ENCODE results near the gene DEGS1.
A peak's percentile ranks its signal among the peaks of the same experiment; 100 is the strongest.
"Not testable (repeated sequence)": the region's sequence is repeated elsewhere in the genome, so short reads cannot be mapped to it uniquely, and the experiment has no call there.

DEGS1 gene

DNA sequence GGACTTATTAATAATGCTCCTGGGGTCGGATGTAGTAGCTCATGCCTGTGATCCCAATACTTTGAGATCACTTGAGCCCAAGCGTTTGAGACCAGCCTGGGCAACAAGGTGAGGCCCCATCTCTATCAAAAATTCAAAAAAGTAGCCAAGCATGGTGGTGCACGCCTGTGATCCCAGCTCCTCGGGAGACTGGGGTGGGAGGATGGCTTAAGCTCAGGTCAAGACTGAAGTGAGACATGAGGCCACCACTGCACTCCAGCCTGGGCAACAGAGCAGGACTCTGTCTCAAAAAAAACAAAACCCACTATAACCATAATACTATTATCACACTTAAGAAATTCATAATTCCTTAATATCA lies 1.6 kb upstream of the DEGS1 start:
- no peak for DNase-seq (ENCODE audit: low read depth)

DNA sequence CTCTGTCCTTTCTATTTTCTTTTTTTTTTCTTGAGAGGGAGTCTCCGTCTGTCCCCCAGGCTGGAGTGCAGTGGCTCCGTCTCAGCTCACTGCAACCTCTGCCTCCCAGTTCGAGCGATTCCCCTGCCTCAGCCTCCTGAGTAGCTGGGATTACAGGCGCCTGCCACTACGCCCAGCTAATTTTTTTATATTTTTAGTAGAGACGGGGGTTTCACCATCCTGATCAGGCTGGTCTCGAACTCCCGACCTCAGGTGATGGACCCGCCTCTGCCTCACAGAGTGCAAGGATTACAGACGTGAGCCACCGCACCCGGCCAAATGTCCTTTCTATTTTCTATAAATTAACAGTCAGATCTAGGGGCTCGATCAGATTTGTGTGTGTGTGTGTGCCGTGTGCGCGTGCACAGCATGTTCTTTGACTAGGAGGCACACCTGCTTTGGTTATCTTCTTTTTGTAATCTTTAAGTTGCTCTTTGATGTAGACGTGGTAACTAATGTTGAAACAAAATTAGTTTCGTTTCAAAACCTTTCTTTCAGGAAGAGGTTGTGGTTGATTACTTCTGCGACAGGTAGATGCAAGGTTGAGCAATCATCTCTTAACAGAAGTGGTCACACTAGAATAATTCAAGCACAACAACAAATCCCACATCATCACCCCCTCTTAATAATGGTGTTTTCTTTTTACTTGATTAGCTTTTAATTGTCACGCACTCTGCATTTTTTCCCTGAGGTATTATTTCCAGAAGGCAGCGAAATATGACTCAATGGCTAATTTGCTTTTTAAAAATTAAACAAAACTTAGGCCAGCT lies 779 bp upstream of the DEGS1 start:
- DNase-seq (ENCODE audit: low read depth): no peak

DNA sequence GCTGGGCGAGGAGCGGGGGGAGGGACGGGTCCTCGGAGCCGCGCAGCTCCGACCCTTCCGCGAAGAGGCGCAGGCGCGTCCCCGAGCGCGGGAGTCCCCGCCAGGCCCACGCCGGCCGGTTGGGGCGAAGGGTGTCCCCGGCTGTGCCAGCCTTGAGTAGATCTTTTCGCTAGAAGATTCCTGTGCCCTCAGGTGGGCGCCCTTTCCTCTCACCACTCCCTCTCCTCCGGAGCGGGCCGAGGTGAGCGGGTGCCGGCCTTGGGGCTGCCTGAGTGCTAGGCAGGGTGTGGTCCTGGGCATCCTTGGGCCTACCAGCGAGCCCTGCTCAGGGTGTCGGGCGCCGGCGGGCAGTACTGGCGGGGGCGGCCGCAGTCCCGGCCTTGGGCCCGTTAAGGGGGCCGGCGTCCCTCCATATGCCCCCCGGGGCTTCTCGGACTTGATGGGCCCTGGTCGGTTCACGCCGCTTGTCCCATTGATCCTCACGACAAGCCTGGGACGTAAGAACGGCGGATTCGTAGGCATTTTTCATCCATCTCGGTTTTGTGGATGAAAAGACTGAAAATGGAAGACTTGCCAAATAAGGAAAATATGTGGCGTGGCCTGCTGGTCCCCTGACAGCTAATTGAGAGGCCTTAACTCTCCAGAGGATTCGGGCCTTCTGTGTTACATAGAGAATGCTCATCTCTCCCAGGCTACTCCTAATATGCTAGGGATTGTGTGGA lies 712 bp downstream of the DEGS1 start:
- DNase-seq (ENCODE audit: low read depth): peak; percentile 60

DNA sequence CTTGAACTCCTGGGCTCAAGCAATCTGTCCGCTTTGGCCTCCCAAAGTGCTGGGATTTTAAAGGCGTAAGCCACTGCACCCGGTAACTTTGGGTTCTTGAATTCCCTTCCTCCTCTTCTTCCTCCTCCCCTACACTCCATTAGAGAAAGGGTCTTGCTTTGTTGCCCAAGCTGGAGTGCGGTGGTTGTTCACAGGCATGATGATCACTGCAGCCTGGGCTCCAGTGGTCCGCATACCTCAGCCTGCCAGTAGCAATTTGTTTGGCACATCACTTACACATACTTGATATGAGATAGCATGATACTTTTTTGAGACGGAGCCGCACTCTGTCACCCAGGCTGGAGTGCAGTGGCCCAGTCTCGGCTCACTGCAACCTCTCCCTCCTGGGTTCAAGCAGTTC lies 2.2 kb downstream of the DEGS1 start:
- DNase-seq (ENCODE audit: low read depth): no peak

DNA sequence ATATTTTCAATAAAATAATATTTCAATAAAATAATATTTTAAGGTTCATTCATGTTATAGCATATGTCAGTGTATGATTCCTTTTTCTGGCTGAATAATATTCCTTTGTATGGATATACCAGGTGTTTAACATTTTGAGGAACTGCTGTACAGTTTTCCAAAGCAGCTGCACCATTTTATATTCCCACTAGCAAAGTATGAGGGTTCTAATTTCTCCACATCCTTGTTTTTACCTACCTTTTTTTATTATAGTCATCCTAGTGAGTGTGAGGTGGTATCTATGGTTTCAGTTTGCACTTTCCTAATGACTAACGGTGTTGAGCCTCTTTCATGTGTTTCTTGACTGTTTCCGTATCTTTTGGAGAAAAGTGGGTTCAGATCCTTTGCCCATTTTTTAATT lies 5.2 kb downstream of the DEGS1 start:
- no peak for DNase-seq (ENCODE audit: low read depth)

DNA sequence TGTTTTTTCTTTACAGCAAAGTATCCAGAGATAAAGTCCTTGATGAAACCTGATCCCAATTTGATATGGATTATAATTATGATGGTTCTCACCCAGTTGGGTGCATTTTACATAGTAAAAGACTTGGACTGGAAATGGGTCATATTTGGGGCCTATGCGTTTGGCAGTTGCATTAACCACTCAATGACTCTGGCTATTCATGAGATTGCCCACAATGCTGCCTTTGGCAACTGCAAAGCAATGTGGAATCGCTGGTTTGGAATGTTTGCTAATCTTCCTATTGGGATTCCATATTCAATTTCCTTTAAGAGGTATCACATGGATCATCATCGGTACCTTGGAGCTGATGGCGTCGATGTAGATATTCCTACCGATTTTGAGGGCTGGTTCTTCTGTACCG lies 6.5 kb downstream of the DEGS1 start:
- no peak for DNase-seq (ENCODE audit: low read depth)

DNA sequence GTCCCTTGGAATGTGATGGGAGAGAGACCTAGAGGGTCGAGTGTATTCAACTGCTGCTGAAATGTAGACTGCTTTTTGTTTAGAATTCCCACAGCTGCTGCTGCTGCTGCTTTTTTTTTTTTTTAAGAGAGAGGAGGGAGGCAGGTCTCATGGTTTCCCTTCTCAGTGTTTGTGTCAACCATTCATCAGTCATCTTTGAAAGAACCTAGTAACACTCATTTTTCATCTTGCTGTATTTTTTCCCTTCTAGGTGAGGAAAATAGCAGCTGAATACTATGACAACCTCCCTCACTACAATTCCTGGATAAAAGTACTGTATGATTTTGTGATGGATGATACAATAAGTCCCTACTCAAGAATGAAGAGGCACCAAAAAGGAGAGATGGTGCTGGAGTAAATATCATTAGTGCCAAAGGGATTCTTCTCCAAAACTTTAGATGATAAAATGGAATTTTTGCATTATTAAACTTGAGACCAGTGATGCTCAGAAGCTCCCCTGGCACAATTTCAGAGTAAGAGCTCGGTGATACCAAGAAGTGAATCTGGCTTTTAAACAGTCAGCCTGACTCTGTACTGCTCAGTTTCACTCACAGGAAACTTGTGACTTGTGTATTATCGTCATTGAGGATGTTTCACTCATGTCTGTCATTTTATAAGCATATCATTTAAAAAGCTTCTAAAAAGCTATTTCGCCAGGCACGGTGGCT lies 9.2 kb downstream of the DEGS1 start:
- DNase-seq (ENCODE audit: low read depth): no peak

DNA sequence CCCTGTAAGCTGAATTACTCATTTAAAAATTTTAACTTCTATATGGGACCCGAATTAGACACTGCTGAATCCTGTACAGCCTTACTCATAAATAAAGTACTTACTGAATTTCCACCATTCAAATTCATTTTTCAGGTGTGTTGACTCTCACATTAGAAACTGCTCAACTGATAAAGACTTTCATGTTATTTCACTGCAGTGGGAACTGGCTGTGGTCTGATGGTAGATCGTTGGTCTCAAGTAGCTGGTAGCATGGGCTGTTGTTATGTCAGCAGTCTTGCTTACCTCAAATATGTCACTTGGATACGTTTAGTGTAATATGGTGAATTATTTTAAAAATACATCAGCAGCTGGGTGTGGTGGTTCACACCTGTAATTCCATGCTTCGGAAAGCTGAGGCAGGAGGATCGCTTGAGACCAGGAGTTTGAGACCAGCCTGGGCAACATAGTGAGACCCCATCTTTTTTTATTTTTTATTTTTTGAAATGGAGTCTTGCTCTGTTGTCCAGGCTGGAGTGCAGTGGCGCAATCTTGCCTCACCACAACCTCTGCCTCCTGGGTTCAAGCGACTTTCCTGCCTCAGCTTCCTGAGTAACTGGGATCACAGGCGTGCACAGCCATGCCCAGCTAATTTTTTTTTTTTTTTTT lies 10.4 kb downstream of the DEGS1 start:
- DNase-seq (ENCODE audit: low read depth): no peak

DNA sequence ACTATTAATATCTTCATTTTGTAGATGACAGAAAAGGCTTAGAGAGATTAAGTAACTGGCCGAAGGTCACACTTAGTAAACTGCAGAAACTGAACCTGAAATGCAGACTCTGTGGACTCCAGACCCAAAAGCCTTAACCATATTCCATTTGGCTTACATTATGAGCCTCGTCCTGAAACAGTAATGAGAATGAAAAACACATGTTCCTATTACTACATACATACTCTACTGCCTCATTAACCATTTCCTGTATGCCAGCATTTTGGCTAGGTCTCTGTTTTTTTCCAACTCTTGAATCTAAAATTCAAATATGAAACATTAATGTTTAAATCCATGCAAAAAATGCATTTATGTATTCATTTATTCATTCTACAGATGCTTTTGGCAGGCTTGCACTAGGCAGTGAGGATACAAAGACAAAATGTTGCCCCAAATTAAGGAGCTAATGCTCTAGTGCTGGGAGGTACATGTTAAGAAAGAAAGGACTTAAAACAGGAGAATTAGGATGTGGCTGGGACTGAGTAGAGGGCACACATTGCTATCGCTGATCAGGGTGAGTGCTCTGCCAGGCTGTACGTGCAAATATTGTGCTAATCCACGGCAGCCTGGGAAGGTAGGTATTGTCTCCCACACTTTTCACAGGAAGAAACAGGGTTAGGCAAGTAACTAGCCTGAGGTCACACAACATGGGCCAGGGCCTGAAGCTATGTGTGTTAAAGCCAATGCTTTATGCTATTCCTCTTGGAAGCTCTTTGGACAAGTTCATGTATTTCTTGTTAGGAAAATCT lies 14.0 kb downstream of the DEGS1 start:
- peak; percentile 31 for DNase-seq (ENCODE audit: low read depth)

DNA sequence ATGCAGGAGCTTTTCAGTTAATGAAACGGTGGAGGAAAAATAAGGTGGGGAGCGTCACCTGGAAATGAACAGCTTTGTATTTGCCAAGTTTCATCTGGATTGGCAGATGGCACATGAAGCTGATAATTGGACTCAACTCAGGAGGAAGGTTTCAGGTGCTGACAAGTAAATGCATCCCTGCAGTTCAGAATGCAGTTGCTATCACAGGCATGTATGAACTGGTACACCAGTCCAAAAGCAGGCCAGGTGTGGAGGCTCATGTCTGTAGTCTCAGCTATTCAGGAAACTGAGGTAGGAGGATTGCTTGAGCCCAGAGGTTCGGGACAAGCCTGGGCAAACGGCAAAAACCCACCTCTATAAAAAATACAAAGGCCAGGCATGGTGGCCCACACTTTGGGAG lies 15.5 kb downstream of the DEGS1 start:
- no peak for DNase-seq (ENCODE audit: low read depth)

DNA sequence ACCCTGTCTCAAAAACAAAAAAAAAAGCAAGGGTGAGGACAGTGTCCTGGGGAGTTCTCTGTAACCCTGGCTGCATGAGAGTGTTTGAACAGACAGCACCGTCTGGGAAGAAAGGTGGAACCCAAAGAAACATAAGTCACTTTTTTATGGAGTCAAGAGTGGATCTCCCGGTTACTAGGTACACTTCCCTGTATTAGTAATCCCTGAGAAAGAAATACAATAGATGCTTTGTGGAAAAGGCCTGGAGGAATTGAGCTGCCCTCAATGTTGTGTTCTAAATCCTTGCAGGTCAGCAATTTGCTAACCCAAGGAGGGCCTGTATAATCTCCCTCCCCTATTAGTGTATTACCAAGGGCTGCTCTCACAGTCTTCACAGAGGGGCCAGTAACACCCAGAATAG lies 16.6 kb downstream of the DEGS1 start:
- DNase-seq (ENCODE audit: low read depth): no peak

DNA sequence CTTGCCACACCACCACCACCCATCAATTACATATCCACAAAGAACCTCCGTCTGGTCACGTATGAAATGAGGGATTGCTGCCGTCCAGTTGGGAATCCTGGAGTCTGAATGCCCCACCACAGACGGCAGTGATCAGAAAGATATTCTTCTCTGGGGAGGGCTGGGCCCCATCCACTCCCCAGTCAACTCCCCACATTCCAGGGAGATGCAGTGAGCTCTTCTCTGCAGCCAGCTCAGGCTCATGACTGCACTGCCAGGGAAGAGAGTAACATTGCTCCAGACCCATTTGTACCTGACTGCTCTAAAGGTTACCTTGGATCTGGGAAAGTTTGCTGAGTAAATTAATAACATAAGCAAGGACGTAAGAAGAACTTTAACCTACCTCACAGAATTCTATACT lies 18.3 kb downstream of the DEGS1 start:
- no peak for DNase-seq (ENCODE audit: low read depth)

DNA sequence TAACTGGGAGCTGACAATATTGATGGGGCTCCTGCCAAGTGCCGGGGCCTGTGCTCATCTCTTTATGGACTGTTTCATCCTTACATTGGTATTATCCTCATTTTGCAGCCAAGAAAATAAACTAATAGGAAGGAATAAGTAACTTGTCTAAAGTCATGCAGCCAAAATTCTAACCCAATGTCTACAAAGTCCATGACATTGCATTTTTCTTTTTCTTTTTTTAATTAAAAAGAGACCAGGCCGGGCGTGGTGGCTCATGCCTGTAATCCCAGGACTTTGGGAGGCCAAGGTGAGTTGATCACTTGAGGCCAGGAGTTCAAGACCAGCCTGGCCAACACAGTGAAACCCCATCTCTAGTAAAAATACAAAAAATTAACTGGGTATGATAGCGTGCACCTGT lies 18.8 kb downstream of the DEGS1 start:
- no peak for DNase-seq (ENCODE audit: low read depth)

DNA sequence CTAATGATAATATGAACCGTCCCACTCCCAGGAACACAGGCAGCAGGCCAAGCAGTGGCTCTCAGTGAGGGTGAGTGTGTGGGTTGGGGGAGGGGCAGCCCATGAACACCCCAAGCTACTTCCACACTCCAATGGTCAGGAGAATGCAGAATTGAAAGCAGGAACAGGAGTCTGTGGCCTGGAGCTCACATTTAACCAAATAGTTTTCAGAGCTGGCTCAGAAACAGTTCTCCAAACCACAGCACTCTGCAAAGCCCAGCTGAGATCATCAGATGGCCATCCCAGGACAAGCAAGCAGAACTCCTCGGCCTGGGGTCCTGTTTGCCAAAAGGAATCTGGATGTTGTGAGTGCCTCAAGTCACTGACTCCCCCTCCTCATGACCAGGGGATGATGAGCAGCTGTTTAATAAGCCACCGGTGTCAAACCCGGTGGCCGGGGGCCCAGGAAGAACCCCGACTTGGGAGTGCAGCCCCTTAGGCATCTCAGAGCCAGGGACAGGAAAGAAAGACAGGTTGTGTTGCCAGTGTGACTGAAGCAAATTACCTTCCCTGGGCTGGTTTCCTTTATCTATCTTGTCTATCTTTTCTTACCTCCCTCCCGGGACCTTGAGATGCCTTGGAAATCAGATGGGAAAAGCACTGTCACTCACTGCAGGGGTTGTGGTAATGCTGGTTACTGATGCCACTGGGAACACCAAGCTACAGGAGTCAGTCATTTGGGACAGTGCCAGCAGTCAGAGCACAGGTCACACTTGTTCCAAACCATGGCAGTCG lies 20.4 kb downstream of the DEGS1 start:
- no peak for DNase-seq (ENCODE audit: low read depth)

DNA sequence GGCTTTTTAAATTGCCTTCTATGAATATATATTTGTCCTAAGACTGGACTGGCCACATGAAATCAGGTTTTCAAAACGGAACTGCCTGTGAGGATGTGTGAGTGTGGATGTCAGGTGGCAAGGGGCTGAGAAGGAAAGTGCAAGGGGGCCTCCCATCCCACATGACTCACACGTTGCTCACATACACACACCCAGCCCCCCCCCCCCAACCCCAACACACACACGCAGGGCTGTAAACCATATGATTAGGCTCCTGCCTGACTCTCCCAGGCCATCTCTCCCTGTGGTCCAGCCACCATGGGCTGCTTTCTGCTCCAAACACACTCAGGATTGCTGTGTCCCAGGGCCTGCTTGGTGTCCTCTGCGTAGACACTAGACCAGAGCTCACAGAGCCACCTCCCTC lies 22.4 kb downstream of the DEGS1 start:
- DNase-seq (ENCODE audit: low read depth): peak; percentile 25

DNA sequence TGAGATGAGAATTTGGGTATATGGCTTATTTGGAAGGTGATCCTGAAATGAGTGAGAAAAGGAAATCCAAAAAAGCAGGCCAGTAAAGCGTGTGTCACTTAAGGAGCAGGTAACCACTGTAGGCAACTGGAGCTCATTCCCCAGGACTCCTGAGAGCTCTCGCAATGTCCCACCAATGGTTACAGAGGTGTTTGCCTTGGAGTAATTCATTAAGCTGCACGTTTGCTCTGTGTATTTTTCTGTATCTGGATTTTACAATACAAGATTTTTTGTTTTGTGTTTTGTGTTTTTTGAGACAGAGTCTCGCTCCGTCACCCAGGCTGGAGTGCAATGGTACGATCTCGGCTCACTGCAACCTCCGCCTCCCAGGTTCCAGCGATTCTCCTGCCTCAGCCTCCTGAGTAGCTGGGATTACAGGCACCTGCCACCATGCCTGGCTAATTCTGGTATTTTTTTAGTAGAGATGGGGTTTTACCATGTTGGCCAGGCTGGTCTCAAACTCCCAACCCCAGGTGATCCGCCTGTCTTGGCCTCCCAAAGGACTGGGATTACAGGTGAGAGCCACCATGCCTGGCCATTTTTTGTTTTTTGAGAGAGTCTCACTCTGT lies 23.0 kb downstream of the DEGS1 start:
- DNase-seq (ENCODE audit: low read depth): not testable (repeated sequence)

DNA sequence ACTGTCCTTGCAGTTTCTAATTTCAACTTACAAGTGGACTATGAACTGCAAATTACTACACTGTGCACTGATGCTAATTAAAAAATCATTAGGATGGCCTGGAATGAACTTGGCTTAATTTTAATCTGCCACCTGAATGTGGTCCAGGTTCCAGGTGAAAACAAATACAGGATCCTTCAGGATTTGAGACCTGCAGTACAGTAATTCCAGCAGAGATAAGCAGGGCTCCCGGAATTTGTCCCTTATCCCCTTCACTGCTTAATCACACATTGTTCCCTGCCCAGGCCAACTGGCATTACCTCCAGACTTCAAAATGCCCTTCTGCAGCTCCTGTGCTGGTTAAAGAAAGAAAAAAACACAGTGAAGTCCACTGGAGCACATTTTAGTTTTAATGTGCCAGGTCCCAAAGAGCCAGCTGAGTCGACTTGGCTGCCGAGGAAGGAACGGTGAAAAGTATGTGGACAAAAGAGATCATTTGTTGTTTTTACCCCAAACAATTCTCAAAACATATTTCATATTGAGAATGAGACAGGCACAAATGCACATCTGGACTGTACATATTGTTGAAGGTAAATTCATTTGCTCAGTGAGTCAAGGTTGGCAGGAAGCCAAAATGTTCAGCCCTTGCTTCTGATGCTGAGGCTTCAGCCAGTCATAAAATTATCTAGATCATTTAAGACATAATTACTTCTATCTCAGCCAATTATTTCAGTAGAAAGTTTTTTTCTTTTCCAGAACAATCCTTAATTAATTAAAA lies 28.3 kb downstream of the DEGS1 start:
- DNase-seq (ENCODE audit: low read depth): no peak

DNA sequence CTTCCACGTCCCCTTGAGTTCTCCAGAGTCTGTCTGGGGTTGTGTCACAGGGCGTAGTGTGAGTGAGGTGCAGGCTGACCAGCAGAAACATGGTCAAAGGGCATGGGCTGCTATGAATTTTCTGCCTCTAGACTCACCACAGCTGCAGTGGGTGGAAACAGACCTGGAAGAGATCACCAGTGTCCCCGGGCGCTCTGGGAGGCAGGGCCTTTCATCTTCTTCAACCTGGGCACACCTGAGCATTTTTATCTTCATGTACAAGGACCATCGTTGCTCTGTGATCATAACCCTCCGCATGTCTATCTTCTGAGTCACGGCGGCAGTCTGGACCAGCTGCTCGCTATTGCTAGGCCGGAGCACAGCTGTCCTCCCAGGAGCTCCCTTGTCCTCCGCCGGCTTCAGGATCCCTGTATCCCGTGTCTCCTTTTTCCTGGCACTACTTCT lies 29.6 kb downstream of the DEGS1 start:
- DNase-seq (ENCODE audit: low read depth): no peak

DNA sequence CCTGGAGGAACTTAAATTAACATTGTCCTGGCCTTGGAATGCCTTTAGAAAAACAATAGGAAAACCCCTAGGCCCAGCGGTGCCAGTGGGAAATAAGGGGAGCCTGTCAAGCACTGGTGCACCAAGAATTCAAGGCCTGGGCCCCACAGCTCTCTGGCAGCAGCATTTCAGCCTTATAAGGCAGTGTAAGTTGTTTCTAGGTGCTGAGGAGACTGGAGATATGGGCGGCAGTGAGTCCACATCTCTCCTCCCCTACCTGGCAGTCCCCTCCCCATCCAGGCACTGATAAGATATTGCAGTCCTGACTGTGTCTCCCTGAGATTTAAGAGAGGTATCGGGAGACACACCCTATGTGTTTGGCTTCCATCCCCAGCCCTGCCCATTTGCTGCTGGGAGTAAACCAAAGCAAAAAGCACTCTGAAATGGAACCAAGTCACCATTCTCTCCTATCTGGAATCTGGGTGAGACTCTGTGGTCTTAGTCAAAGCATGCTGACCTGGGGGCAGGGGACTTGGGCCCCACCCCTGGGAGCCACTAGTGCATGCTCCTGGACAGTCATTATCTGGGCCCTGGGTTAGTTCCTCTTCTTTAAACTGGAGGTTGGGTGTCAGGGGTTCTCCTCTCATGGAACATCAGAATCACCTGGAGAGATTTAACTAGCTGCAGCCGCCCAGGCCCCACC lies 30.5 kb downstream of the DEGS1 start:
- DNase-seq (ENCODE audit: low read depth): no peak
